Stimulated activated CD4-positive, alpha-beta T cell treated with anti-CD3 and anti-CD28 coated beads, Interleukin-12 subunit alpha, Interleukin-12 subunit beta, amount 100 ng/mL, for 24 hours (primary cell): ENCODE data around the gene SPACDR.
"Not testable (repeated sequence)": the region's sequence is repeated elsewhere in the genome, so short reads cannot be mapped to it uniquely, and the experiment has no call there.

ENCODE experiments used
- DNase-seq, 2 experiments: peaks; one replicate each; pipeline ENCODE4 v3.0.0-alpha.2; 2020; ENCODE audit warnings: low read depth in 2 of 2

The SPACDR gene, protein sequence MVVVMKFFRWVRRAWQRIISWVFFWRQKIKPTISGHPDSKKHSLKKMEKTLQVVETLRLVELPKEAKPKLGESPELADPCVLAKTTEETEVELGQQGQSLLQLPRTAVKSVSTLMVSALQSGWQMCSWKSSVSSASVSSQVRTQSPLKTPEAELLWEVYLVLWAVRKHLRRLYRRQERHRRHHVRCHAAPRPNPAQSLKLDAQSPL

DNA sequence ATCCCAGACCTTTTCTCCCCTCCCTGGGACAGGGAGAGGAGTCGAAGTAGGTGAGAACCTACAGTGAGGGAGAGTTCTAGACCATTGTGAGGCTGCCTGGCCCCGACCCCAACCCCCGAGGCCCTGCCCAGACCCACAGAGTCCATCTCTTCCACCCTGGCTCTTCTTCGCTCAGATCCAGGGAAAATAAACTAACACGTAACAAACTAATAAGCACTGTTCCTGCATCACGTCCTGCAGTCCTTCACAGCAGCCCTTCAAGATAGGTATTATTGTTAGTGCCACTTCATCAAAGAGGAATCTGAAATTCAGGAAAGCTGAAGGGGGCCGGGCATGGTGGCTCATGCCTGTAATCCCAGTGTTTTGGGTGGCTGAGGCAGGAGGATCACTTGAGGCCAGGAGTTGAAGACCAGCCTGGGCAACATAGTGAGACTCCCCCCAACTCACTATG lies at the start of gene SPACDR:
Gene SPACDR, minus strand, starts transcription at position 51 of the 451 bp plus-strand sequence. CDS start 235 bp downstream, outside the sequence.
- no peak for DNase-seq

- DNase-seq = no peak
Measured at GRCh38 chr7:100513212-100513810, 49.3 kb upstream of the SPACDR start.

GRCh38 chr7:100510437-100511239 lies 46.6 kb upstream of the SPACDR start:
- no peak for DNase-seq

DNA sequence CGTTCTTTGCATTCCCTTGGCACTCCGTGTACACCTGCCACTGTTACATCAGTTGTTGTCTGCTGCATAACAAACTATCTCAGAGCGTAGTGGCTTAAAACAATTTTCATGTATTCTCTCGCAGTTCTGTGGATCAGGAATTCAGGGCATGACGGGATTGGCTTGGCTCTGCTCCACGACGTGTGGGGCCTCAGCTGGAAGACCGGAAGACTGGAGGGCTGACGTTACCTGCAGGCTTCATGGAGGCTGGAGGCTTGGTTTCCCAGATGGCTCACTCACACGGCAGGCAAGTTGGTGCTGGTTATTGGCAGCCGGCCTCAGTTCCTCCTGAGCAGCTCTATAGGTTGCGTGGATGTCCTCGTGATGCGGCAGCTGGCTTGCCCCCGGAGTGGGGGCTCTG lies 45.2 kb upstream of the SPACDR start:
- no peak for DNase-seq

DNA sequence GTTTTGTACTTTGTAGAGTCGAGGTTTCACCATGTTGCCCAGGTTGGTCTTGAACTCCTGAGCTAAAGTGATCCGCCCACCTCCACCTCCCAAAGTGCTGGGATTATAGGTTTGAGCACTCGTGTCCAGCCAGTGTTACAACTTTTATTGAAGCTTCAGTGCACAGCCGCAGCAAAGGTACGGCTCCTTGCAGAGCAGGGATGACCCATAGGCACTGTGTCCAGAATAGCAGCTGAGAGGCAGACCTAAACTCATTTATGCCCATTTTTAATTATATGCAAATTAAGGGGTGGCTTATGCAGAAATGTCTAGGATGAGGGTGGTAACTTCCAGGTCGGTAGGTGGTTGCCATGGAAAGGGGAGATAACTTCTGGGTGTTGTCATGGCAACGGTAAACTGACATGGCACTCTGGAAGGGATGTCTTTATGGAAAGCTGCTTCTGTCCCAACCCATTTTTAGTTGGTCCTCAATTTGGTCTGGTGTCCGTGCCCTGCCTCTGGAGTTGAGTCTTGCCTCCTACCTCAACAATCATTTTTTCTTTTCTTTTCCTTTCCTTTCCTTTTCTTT lies 42.4 kb upstream of the SPACDR start:
- DNase-seq = no peak

DNA sequence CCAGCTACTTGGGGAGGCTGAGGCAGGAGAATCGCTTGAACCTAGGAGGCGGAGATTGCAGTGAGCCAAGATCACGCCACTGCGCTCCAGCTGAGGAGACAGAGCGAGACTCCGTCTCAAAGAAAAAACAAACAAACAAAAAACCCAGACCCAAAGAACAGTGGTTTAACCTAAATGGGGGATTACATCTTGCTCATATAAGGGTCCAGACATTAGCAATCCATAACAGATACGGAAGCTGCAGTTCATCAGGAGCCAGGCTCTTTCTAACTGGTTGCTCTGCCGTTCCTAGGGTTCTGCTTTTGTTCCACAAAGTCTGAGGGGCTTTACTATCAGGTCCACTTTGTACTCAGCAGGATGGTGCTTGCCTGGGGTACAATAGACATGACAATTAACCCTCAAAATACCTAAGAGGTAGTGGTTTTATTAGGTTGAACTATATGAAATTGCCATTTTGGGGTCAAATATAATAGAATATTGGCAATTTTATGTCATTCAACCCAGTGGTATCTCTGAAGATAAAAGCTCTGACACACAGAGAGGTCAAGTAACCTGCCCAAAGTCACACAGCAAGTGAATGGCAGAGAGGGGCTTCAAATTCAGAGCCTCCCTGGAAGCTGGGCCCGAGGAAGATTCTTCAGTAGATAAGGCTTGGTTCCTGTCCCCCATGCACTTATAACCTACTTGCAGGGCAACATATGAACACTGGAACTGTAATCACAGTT lies 41.0 kb upstream of the SPACDR start:
- no peak for DNase-seq

DNA sequence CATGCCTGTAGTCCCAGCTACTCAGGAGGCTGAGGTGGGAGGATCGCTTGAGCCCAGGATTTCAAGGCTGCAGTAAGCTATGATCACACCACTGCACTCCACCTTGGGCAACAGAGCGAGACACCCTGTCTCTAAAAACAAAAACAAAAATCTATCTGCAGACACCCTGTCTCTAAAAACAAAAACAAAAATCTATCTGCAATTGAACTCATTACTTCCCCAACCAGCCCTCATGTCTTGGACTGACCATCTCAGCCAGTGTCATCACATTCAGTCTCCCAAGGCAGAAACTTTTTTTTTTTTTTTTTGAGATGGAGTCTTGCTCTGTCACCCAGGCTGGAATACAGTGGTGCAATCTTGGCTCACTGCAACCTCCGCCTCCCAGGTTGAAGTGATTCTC lies 40.0 kb upstream of the SPACDR start:
- DNase-seq = not testable (repeated sequence)

DNA sequence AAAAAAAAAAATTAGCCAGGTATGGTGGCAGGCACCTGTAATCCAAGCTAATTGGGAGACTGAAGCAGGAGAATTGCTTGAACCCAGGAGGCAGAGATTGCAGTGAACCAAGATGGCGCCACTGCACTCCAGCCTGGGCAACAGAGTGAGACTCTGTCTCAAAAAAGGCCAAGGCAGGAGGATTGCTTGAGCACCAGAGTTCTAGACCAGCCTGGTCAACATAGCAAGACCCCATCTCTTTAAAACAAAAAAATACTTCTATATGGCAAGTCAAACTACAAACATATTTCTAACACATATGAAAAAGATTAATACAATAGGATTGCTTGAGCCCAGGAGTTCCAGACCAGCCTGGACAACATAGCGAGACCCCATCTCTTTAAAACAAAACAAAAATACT lies 36.7 kb upstream of the SPACDR start:
- DNase-seq = not testable (repeated sequence)

GRCh38 chr7:100496509-100496908 lies 32.4 kb upstream of the SPACDR start:
- no peak for DNase-seq

DNA sequence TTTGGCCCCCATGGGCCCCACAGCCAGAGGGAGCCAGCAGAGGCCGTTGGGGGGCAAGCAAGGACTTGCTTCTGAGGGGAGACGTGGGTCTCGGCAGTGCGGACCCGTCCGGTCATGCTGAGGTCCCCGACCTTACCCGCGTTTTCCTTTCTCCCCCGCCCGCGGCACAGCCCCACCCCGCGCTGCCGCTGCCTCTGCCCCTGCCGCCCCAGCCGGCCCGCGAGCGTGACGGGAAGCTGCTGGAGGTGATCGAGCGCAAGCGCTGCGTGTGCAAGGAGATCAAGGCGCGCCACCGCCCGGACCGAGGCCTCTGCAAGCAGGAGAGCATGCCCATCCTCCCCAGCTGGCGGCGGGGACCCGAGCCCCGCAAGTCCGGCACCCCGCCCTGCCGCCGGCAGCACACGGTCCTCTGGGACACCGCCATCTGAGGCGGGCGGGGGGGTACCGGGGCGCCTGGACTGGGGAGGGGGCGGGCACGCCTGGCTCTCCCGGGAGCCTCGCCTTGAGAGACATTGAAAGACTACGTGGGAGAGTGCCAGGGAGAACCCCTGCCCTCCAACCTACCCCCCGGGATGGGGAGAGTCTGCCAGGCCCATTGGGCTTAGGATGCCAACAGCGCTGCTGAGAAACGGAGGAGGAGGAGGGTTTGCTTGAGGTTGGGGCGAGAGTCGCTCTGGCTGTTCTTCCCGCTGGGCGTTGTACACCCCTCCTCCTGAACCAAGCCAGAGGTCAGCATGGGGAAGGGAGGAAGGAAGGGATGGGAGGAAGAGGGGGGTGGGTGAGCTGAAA lies 29.6 kb upstream of the SPACDR start:
- peak; percentile 37 to 45 for DNase-seq

GRCh38 chr7:100492738-100493475 lies 28.8 kb upstream of the SPACDR start:
- DNase-seq = no peak

GRCh38 chr7:100491192-100491578 lies 27.1 kb upstream of the SPACDR start:
- DNase-seq = no peak

DNA sequence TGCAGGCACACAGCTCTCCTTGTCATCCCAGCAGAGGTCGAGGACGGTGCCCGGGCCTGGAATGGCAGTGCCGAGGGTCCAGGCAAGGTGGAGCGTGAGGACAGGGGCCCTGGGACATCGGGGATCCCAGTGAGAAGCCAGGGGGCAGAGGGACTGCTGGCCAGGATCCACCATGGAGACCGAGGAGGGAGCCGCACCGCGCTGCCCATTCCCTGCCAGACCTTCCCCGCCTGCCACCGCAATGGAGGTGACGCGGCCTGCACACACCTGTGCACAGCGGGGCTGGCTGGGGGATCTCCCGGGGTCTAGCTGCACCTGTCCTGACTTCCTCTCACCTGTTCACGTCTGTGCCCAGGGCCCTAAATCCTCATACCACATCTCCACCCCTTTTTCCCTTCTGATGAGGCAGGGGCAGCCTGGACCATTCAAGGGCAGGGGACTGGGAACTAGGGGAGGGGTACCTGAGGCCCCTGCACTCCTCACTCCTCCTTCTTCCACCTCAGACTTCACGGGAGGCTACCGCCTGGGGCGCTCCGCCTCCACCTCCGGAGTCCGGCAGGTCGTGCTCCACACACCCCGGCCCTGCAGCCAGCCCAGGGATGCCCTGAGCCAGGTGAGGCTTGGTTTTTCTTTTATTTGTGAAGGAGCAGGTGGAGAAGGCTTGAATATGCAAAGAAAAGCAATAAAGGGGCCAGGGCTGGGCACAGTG lies 26.6 kb upstream of the SPACDR start:
- DNase-seq = no peak

DNA sequence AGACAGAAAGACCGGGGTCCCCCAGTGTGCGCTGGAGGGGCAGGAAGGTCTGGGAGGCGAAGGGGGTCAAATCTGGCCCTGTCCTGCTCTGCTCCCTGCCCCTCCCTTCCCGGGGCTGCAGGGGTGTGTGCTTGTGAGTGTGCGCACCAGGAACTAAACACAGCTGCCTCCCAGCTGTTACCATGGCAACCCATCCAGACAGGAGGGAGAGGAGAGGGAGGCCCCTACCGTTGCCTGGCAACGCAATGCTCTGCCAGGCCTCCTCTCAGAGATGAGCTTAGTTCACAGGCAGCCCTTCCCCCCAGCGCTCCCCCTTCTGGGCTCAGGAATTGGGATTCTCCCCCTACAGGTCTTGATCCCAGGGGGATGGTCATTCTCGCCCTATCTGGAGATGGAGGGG lies 25.8 kb upstream of the SPACDR start:
- DNase-seq = no peak

GRCh38 chr7:100489121-100489520 lies 25.1 kb upstream of the SPACDR start:
- DNase-seq = no peak

- no peak for DNase-seq
Measured at GRCh38 chr7:100488333-100489095, 24.5 kb upstream of the SPACDR start.

DNA sequence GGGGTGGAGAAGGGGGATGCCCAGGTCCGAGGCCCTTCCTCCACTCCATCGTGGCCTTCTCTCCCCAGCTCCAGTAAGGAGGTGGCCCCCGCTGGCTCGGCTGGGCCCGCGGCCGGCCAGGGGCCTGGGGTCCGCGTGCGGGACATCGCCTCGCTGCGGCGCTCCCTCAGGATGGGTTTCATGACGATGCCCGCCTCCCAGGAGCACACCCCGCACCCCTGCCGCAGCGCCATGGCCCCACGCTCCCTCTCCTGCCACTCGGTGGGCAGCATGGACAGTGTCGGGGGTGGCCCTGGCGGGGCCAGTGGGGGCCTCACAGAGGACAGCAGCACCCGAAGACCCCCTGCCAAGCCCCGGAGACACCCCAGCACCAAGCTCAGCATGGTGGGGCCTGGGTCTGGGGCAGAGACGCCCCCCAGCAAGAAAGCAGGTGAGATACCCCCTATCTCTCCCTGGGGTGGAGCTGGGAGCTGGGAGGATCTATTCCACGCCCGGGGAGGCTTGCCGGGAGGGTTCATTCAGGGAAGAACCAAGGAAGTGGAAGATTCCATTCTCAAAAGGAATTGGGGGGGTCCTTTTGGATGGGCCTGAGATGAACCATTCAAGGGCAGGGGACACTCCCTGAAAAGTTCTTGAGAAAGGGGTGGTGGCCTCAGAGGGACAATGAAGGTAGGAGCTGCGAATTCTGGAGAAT lies 22.8 kb upstream of the SPACDR start:
- DNase-seq = no peak

GRCh38 chr7:100486111-100486636 lies 22.1 kb upstream of the SPACDR start:
- DNase-seq = no peak
